ENCODE data around the gene FAXC.

DNA sequence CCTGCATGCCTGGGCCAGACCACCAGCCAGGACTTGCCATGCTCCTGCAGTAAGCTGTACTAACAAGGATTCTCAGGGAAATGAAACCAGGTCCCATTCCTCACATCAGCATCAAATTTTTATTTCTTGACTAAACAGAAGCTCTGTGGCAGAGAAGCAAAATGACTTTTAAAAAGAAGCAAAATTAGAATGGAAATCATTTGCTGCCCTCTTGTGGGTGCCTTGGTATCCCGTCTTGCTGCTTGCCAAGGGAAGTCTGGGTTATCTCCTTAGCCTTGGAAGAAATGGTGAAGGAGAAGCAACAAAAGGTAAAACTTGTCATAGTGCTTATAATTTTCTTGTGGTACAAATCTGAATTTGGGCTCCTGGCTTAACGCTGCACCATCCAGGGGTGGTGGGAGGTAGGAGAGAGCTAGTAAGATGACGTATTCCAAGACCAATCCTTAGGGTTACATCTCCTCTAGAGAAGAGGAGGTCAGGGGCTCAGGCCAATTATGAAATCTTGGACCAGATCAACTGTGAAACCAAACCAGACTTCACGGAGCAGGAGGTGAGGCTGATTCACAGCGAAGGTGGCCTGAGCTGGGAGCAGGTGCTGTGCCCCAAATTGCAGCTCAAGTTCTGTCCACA, 107.5 kb downstream of the FAXC start:
- TF ChIP-seq SAP30 (IDR thresholded peaks at IDR 0.05; ENCODE audit: insufficient read depth, insufficient replicate concordance, low read length) (no peak), ASH2L (IDR thresholded peaks at IDR 0.05; ENCODE audit: low read length) (no peak), FOSL1 (IDR thresholded peaks at IDR 0.05; ENCODE audit: insufficient read depth, low read depth, low read length) (no peak), POLR2A (IDR thresholded peaks at IDR 0.05; ENCODE audit: control extremely low read depth in 1 of 2, low read depth in 2 of 2, low read length in 2 of 2) (no peak), NRF1 (IDR thresholded peaks at IDR 0.05; ENCODE audit: low read depth, low read length) (no peak), CEBPB (IDR thresholded peaks at IDR 0.05; ENCODE audit: low read depth, low read length) (no peak), RAD21 (IDR thresholded peaks at IDR 0.05 in 1 of 2, conservative IDR thresholded peaks at IDR 0.05 in 1 of 2; ENCODE audit: low read depth in 2 of 2, low read length in 2 of 2) (peak; percentile 83 to 86), JUN (IDR thresholded peaks at IDR 0.05; ENCODE audit: low read depth, low read length) (no peak), EZH2 (IDR thresholded peaks at IDR 0.05; ENCODE audit: low read depth, low read length, severe bottlenecking) (no peak), SIN3A (conservative IDR thresholded peaks at IDR 0.05 in 1 of 2, IDR thresholded peaks at IDR 0.05 in 1 of 2; ENCODE audit: low read depth in 1 of 2, low read length in 2 of 2) (no peak), POLR2AphosphoS5 (IDR thresholded peaks at IDR 0.05; ENCODE audit: low read depth, low read length) (no peak)
- TF ChIP-seq, protein P1, sequence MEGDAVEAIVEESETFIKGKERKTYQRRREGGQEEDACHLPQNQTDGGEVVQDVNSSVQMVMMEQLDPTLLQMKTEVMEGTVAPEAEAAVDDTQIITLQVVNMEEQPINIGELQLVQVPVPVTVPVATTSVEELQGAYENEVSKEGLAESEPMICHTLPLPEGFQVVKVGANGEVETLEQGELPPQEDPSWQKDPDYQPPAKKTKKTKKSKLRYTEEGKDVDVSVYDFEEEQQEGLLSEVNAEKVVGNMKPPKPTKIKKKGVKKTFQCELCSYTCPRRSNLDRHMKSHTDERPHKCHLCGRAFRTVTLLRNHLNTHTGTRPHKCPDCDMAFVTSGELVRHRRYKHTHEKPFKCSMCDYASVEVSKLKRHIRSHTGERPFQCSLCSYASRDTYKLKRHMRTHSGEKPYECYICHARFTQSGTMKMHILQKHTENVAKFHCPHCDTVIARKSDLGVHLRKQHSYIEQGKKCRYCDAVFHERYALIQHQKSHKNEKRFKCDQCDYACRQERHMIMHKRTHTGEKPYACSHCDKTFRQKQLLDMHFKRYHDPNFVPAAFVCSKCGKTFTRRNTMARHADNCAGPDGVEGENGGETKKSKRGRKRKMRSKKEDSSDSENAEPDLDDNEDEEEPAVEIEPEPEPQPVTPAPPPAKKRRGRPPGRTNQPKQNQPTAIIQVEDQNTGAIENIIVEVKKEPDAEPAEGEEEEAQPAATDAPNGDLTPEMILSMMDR (IDR thresholded peaks at IDR 0.05; ENCODE audit: control extremely low read depth in 1 of 3, insufficient read depth in 1 of 3, low read depth in 1 of 3, low read length in 3 of 3): peak in 2 of 3 experiments; percentile 56 to 69; a peak in 2 of 4 replicates
- TF ChIP-seq, protein P2, sequence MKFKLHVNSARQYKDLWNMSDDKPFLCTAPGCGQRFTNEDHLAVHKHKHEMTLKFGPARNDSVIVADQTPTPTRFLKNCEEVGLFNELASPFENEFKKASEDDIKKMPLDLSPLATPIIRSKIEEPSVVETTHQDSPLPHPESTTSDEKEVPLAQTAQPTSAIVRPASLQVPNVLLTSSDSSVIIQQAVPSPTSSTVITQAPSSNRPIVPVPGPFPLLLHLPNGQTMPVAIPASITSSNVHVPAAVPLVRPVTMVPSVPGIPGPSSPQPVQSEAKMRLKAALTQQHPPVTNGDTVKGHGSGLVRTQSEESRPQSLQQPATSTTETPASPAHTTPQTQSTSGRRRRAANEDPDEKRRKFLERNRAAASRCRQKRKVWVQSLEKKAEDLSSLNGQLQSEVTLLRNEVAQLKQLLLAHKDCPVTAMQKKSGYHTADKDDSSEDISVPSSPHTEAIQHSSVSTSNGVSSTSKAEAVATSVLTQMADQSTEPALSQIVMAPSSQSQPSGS (IDR thresholded peaks at IDR 0.05; ENCODE audit: low read length): no peak
